HL-60 (cell line): Measurements from ENCODE around the gene BCL11A.

ENCODE experiments used
- CTCF ChIP-seq: IDR thresholded peaks from one replicate; pipeline ENCODE4 v1.5.1; 2011; ENCODE audit warnings: low read length, control low read depth, inconsistent platforms; ENCODE audit not compliant: insufficient read depth
- POLR2AphosphoS5 ChIP-seq: IDR thresholded peaks from 2 replicates; pipeline ENCODE4 v1.6.1; 2012; ENCODE audit warnings: low read depth
- REST ChIP-seq: IDR thresholded peaks from 2 replicates; pipeline ENCODE4 v1.6.1; 2012; ENCODE audit warnings: low read depth; ENCODE audit not compliant: insufficient replicate concordance
- SPI1 ChIP-seq: IDR thresholded peaks from 2 replicates; pipeline ENCODE4 v1.6.1; 2012; ENCODE audit warnings: low read depth, mild to moderate bottlenecking, borderline replicate concordance

- no peak for TF ChIP-seq CTCF
- no peak for TF ChIP-seq SPI1
- TF ChIP-seq REST, result no peak
- TF ChIP-seq POLR2AphosphoS5, result no peak
Observed at GRCh38 chr2:60523963-60524362, 29.5 kb downstream of the BCL11A start.
